ENCODE data around the gene SLC26A3. TPM values are rescaled to one million over a fixed set of nuclear protein-coding genes. Genes with fewer than 3 reads are reported as not detected.

SLC26A3 gene
- total and polyA plus RNA-seq, 2 of the 8 experiments (the other 6 are each of a cell fraction or from before 2014, with no cell fraction given) = not detected

- Histone ChIP-seq H4K5ac (ENCODE audit: insufficient read length, low read depth, low read length) (no peak overlapping the region), H3K79me2 (ENCODE audit: control insufficient read depth in 1 of 2, insufficient read depth in 2 of 2, low read length in 2 of 2) (no peaks in the 10 kb centered on the region), H3K9me3 (ENCODE audit: insufficient read depth in 2 of 2, low read depth in 1 of 2, low read length in 1 of 2) (peaks cover 3 to 14% of the 10 kb centered on the region in 2 experiments; a peak in 2 of 4 replicates), H3K79me1 (ENCODE audit: low read depth, low read length) (no peaks in the 10 kb centered on the region), H3K14ac (ENCODE audit: insufficient read length) (no peak overlapping the region), H3K27ac (ENCODE audit: low read depth, low read length) (no peak overlapping the region), H2BK12ac (ENCODE audit: low read depth, low read length) (no peak overlapping the region), H2AFZ (ENCODE audit: low read length) (no peak overlapping the region), H2BK5ac (ENCODE audit: low read depth, low read length) (no peak overlapping the region), H3K4ac (replicated peaks; ENCODE audit: insufficient read length, low read depth, low read length) (no peak overlapping the region), H3K27me3 (replicated peaks in 1 of 4; ENCODE audit: control insufficient read depth in 3 of 4, extremely low read depth in 1 of 4, insufficient read depth in 3 of 4, low read length in 3 of 4) (no peaks in the 10 kb centered on the region), H3K18ac (ENCODE audit: extremely low read depth, low read length) (no peak overlapping the region), H2AK5ac (ENCODE audit: low read depth, low read length) (no peak overlapping the region), H2BK120ac (replicated peaks; ENCODE audit: low read depth, low read length) (no peak overlapping the region), H3K23me2 (ENCODE audit: low read depth, low read length) (no peaks in the 10 kb centered on the region), H4K8ac (ENCODE audit: extremely low read depth, insufficient read depth, low read length) (no peak overlapping the region), H2BK20ac (ENCODE audit: low read length) (no peak overlapping the region), H3K4me1 (replicated peaks in 1 of 4; ENCODE audit: control insufficient read depth in 3 of 4, insufficient read depth in 4 of 4, low read length in 3 of 4) (no peaks in the 10 kb centered on the region), H3K23ac (ENCODE audit: insufficient read length) (no peak overlapping the region), H2BK15ac (ENCODE audit: low read length) (no peak overlapping the region), H3K56ac (replicated peaks; ENCODE audit: insufficient read length, low read depth, low read length) (no peak overlapping the region), H3K9ac (replicated peaks in 1 of 4; ENCODE audit: extremely low read depth in 1 of 4, low read depth in 3 of 4, low read length in 3 of 4) (no peak overlapping the region), H4K20me1 (replicated peaks in 1 of 2; ENCODE audit: control insufficient read depth in 1 of 2, insufficient read depth in 2 of 2, low read length in 2 of 2) (no peaks in the 10 kb centered on the region), H4K91ac (replicated peaks; ENCODE audit: insufficient read length, low read length) (no peak overlapping the region), H3K4me2 (ENCODE audit: insufficient read depth in 1 of 2, low read depth in 2 of 2, low read length in 2 of 2) (no peak overlapping the region), H3K4me3 (ENCODE audit: extremely low read depth in 1 of 4, insufficient read depth in 2 of 4, low read depth in 3 of 4, low read length in 4 of 4) (no peak overlapping the region), H3K36me3 (ENCODE audit: control insufficient read depth in 2 of 4, insufficient read depth in 4 of 4, low read length in 3 of 4) (no peaks in the 10 kb centered on the region)
- FAIRE-seq (no peak), DNase-seq (ENCODE audit: low read depth in 1 of 2, low spot score in 2 of 2) (no peak)
- ChIA-PET POLR2A (ENCODE audit: partially characterized antibody) (no interaction called here), CTCF (ENCODE audit: partially characterized antibody) (interaction anchor here (0.6 kb wide), 1 partner anchor 24 kb away, joined by 3 read pairs; no protein-coding TSS in a partner anchor)
- WGBS, 2 experiments (ENCODE audit: extremely low coverage in 1 of 2, insufficient coverage in 1 of 2, insufficient read length in 1 of 2, insufficient replicate concordance in 2 of 2, low coverage in 1 of 2, low lambda C conversion rate in 2 of 2, missing lambda C conversion rate in 1 of 2) = 56% methylated on average over 1 of the region's 1 CpG; no CpG with 5 or more reads in 1 of the 2 experiments
- TF ChIP-seq MAX (IDR thresholded peaks at IDR 0.05) (no peak), NRF1 (IDR thresholded peaks at IDR 0.05; ENCODE audit: low read depth, low read length) (no peak), SAP30 (IDR thresholded peaks at IDR 0.05; ENCODE audit: insufficient read depth, insufficient replicate concordance, low read length) (no peak), KDM1A (IDR thresholded peaks at IDR 0.05; ENCODE audit: borderline replicate concordance, low read length) (no peak), POU5F1 (IDR thresholded peaks at IDR 0.05; ENCODE audit: low read depth, low read length) (no peak), PHF8 (conservative IDR thresholded peaks at IDR 0.05; ENCODE audit: low read depth, low read length) (no peak), NANOG (IDR thresholded peaks at IDR 0.05; ENCODE audit: insufficient read depth, low read depth, low read length, poor library complexity, severe bottlenecking) (no peak), KDM5A (IDR thresholded peaks at IDR 0.05; ENCODE audit: low read length) (no peak), USF2 (IDR thresholded peaks at IDR 0.05; ENCODE audit: low read length) (no peak), SUZ12 (IDR thresholded peaks at IDR 0.05; ENCODE audit: low read length) (no peak), ATF3 (IDR thresholded peaks at IDR 0.05; ENCODE audit: insufficient read depth, low read depth, low read length) (no peak), KDM4A (IDR thresholded peaks at IDR 0.05; ENCODE audit: low read depth, low read length, severe bottlenecking) (no peak)
These were observed 47.6 kb upstream of the SLC26A3 start for GRCh38 chr7:107850643-107851042.
